Measurements from ENCODE around the gene STK11IP.

GRCh38 chr2:219567131-219567530 lies 30.5 kb upstream of the STK11IP start:
- TF ChIP-seq CTCF (conservative IDR thresholded peaks at IDR 0.05; ENCODE audit: low read depth, low read length) (no peak), EZH2 (IDR thresholded peaks at IDR 0.05; ENCODE audit: borderline replicate concordance, low read depth, low read length, poor library complexity, severe bottlenecking) (no peak)
